Activated CD8-positive, alpha-beta memory T cell treated with anti-CD3 and anti-CD28 coated beads, Interleukin-2, amount 50 U/mL, for 4 hours (primary cell): ENCODE data around the gene BNC2.

Source experiments
- DNase-seq: peaks from one replicate; pipeline ENCODE4 v3.0.0-alpha.2; 2020

BNC2 gene

DNA sequence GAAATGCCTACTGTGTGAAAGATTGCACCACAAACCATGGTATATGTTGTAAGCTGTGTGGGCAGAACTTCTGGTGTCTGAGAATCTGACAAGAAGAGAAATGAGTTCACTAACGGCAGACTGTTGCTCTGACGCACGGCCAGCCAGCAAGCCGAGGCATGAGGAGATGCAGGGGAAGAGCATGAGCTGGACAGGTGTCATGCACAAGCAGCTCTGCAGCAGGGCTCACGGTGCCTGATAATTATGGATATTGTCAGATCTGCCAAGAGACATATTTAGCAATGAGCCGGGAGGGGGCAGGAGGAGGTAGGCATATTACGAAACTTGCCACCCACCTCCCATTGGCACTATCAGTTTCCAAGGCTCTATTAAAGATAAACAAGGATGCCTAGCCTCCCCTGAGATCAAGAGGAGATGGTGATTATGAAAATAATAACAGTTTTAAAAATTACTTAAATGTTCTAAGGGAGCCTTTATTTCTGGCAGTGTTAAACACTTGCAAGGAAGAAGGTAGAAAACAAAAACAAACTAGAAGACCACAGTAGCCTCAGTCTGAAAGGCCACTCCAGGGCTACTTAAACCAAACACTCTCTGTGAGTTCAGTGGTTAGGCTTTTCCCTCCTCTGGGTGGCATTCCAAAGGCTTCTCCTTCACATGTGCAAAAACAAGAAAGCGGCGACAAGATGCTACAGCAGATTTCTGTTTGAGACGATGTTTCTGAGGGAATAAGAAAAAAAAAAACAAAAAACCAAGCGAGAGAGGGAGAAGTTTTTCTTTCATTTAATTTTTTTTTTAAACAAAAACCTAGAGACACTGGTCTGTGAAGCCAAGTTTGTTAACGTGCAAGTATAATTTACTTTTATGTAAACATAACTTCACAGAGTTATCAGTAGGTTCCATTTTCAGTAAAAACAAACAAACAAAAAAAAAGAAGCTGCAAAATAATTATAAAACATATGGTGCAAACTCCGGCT lies 339.5 kb downstream of the BNC2 start:
- DNase-seq = no peak

DNA sequence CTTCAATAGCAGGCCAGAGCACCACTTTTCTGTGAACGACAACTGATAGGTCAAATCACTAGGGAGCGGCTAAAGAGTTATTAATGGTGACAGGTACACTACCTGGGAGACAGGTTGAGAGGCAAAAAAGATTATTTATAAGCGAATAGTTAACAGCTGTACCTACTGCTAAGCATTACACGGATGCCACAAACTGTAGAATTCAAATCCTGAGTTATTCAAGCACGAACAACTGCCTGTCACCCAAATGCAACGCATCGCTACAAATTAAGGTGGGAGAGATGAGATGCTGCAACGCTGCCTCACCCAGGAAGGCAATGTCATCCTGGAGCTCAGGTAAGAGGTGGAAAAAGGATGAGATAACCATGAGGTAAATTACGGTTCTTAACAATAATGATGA lies 342.9 kb downstream of the BNC2 start:
- no peak for DNase-seq

GRCh38 chr9:16526380-16526779 lies 344.1 kb downstream of the BNC2 start:
- no peak for DNase-seq

- DNase-seq = no peak
Measured at GRCh38 chr9:16524823-16525222, 345.6 kb downstream of the BNC2 start.

DNA sequence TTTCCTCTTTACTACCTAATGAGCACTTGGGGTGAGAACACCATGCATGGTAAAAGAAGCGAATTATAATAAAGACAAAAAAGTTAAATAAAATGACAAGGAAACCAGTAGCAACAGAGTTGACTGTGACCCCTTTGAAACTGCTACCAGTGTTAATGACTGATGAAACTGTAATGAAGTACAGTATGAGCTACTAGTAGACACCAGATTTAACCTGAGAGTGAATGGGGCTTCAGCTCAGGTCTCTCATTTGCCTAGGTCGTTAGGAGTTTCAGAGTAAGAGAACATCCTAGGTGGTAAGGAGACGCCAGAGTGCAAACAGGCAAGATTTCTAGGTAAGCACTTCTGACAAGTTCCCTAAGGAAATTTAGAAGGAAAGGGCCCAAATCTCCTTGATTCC lies 346.4 kb downstream of the BNC2 start:
- DNase-seq = no peak

DNA sequence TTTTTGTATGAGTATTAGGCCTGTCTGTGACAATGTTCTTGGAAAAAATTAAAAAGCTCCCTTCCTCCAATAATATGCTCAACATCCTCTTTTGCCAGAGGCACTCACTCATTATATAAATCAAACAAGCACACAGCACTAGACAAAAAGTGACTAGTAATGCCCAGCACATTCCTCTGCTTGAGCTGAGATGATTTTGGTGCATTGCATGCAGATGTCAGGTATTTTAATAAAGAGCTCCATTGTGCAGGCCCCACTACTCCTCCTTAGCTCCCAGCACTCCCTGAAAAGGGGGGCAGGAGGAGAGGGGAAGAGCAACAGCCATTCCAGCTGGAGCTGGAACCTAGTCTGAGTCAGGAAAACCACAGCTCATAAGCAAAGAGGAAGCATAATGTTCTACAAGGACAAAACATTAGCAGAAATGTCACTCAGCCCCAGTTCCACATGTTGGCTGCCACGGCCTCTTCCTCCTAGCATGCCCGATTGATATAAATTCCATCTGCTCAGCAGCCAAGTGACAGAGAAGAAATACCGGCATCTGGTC lies 348.5 kb downstream of the BNC2 start:
- no peak for DNase-seq

- DNase-seq = no peak
Measured at GRCh38 chr9:16519001-16519400, 351.5 kb downstream of the BNC2 start.

DNA sequence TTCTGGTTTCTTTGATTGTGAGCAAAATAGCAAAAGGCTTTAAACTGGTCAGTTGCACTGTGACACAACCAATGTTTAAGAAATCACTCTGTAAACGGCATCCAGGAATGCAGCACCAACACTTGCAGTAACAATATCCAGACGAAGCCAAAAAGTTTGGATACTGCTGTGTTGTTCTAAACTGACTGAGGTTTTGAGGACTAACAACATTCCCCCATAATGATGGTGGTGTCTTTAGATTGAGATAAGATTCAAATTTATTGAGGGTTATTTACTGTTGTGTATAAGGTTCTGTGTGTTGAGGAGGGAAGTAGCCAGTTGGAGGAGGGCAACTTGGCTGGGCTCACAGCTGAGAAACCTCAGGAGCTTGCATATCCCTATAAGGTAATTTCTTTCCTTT lies 353.6 kb downstream of the BNC2 start:
- no peak for DNase-seq

DNA sequence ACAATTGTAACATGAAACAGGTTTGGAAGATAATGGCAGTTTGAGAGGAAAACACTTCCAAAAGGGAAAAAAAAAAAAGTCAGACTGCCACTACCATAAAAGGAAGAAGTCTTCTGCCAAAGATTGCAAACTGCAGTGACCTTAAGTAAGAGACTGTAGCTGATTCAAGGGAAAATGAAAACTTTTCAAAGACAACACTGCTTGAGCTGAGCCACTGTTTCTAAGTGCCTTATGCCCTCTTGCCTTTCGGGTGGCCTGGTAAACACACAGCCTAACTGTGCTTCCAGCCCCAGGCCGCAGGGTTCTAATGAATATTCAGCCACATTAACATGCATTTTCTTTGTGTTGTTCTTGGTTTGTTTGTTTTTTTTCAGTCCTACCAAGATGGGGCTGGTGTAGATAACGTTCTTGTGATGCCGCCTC lies 354.6 kb downstream of the BNC2 start:
- DNase-seq = no peak

DNA sequence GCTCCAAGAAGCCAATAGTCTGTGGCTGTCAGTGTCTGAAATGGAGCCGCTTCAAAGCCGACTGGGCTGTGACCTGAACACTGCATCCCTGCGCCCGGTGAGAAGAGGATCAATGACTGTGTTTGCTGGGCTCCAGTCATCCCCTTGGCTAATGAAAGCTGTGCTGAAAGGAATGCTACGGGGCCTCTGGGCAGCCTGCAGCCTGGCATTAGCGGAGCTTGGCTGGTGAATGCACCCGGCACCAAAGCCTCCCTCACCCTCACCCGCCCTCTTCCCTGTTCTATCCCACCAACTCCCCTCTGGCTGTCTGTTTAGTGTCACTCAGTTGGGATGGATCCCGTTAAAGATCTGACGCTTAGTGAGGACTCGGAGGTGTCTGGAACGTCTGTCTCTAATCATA lies 355.3 kb downstream of the BNC2 start:
- no peak for DNase-seq

DNA sequence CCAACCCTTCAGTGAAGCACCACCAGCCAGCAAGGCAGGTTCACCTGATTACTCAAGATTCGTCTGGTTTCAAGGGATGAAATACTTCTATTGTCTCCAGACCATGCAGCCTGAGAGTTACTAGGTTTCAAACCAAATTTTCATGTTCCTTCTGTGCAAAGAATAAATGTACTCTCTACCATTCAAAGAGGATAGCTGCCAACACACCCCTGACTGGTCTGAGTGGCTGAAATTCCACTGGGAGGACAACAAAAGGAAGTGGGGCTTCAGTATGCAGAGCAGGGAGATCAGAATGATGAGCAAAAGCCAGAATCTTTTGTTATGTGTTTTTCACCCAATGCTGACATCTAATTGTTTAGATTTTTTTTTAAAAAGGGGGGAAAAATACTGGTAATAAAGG lies 356.3 kb downstream of the BNC2 start:
- no peak for DNase-seq

DNA sequence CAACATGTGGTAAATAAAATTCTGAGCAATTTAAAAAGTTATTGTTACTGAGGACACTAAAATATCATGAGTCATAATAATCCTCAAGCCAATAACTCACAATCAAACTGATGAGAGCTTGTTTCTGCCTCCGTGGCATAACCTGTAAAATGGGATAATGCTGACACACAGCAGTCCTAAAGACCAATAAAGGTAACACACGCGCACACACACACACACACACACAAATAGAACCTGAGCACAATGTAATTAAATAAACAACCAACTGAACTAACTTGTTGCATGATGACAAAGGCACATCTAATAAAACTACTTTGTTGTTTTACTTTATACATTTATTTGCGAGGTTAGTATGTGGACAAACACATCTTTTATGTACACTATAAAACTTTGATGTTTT lies 358.2 kb downstream of the BNC2 start:
- no peak for DNase-seq

- DNase-seq = no peak
Measured at GRCh38 chr9:16510482-16510881, 360.0 kb downstream of the BNC2 start.

DNA sequence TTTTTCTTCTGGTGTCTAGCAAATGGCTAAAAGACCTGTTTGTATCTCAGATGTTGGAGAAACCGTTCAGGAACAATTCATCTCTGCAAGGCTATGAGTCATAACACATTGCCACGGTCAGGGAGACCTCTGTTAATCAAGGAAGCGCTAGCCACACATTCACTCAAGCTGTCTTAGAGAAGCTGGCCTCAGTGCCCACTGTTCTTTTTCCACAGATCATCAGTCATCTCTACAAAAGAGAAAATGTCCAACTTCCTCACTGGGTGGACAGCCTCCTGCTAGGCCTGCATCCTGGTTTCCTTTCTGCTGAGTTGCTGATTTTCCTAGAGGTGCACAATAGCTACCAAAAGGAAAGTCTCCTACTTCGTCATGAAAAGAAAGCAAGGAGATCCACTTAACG lies 360.5 kb downstream of the BNC2 start:
- no peak for DNase-seq

GRCh38 chr9:16505199-16505598 lies 365.3 kb downstream of the BNC2 start:
- no peak for DNase-seq

- DNase-seq = no peak
Measured at GRCh38 chr9:16501726-16502125, 368.7 kb downstream of the BNC2 start.

GRCh38 chr9:16501141-16501540 lies 369.3 kb downstream of the BNC2 start:
- DNase-seq = no peak

DNA sequence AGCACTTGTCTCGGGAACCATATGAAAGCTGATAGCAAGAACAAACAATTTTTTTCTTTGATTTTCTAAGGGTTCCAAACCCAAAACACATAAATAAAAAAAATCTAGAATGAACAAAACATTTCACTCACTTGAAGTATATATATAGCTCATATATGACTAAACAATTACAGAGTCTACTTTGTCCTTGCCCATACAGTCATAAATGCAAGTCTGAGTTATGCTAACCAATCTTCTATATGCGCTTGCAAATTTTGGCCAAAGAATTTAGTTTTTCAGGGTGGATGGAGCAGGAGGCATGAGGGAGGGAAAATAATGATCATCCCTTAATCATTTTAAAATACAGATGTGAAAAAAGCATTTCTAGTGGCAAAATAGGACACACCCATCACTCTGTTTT lies 370.1 kb downstream of the BNC2 start:
- DNase-seq = no peak

- DNase-seq = no peak
Measured at GRCh38 chr9:16499892-16500291, 370.6 kb downstream of the BNC2 start.

GRCh38 chr9:16496908-16497307 lies 373.6 kb downstream of the BNC2 start:
- no peak for DNase-seq

- DNase-seq = no peak
Measured at GRCh38 chr9:16487915-16488314, 382.6 kb downstream of the BNC2 start.

- no peak for DNase-seq
Measured at GRCh38 chr9:16485575-16486321, 384.7 kb downstream of the BNC2 start.

- DNase-seq = no peak
Measured at GRCh38 chr9:16485160-16485559, 385.3 kb downstream of the BNC2 start.

DNA sequence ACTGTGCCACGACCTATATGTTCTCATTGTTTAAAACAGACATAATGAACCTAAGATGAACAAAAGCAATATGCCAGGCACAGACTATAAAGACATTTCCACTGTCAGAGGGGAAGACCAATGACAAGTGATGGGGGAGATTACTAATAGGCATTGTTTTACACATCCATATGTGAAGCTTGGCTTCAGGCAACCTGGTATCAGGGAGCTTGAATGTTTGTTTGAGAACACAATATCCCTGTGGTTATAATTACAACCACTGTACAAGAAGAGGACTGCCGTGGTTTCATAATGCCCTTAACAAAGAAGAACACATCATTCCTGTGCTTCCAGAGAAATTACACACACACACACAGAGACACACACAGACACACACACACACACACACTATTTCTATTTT lies 385.7 kb downstream of the BNC2 start:
- DNase-seq = no peak
